Stimulated activated CD8-positive, alpha-beta memory T cell treated with anti-CD3 and anti-CD28 coated beads, Interleukin-7, amount 100 ng/mL, for 4 hours (primary cell): ENCODE results near the gene TRRAP.

Source experiments
- DNase-seq, 2 donors: peaks; one replicate each; pipeline ENCODE4 v3.0.0-alpha.2; 2020; ENCODE audit warnings: low read depth in 2 of 2

The TRRAP gene

GRCh38 chr7:98900815-98901214 is 22.5 kb downstream of the TRRAP start:
- DNase-seq, result no peak

DNA sequence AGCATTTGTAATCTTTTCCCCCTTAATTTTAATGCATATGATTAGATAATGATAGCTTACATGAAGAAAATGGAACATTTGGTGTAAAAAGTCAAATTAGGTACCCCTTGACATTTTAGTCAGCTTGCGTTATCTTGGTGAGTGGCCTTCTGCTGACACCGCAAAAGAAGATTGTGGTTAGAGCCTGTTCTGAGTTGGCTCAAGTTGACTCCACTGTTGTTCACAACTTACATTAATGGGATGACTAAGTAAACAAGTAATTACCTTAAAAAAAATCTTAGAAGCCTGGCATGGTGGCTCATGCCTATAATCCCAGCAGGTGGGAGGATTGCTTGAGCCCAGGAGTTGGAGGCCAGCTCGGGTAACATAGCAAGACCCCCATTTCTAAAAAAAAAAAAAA is 24.2 kb downstream of the TRRAP start:
- DNase-seq, result no peak

DNA sequence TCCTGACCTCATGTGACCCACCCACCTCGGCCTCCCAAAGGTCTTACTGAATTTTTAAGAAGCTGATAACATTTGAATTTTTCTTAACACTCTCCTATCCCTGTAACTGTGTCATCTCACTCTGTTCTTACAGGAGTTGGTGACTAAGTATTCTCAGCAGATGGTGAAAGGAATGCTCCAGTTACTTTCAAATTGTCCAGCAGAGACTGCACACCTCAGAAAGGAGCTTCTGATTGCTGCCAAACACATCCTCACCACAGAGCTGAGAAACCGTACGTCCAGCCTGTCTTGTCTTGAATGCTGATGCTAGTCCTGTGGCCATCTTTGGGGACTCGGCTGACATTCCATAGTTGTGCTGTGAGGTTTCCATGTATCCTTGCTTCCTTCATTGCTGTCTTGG is 24.9 kb downstream of the TRRAP start:
- no peak for DNase-seq

- no peak for DNase-seq
Measured at GRCh38 chr7:98907570-98907969, 29.2 kb downstream of the TRRAP start.

GRCh38 chr7:98908585-98908984 is 30.3 kb downstream of the TRRAP start:
- DNase-seq, result no peak

DNA sequence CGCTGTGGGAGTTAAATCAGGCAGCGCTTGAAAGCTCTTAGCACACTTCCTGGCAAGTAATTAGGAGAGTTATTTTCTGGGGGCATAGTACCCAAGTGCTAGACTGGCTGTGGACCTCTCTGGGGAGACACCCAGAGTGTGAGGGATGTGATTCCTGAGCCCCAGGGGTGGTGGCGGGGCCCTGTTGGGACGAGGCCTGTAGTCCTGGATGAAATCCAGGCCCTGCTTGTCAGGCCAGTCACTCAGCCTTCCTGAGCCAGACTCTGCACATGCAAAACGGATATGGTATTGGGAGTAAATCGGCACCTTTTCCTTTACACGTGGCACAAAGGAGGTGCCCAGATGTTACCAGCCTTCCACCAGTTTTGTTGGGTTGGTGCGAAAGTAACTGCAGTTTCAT is 31.2 kb downstream of the TRRAP start:
- no peak for DNase-seq

- DNase-seq, result no peak
Measured at GRCh38 chr7:98910427-98910826, 32.1 kb downstream of the TRRAP start.

- DNase-seq, result no peak
Measured at GRCh38 chr7:98911916-98912315, 33.6 kb downstream of the TRRAP start.

GRCh38 chr7:98913026-98913425 is 34.7 kb downstream of the TRRAP start:
- no peak for DNase-seq

DNA sequence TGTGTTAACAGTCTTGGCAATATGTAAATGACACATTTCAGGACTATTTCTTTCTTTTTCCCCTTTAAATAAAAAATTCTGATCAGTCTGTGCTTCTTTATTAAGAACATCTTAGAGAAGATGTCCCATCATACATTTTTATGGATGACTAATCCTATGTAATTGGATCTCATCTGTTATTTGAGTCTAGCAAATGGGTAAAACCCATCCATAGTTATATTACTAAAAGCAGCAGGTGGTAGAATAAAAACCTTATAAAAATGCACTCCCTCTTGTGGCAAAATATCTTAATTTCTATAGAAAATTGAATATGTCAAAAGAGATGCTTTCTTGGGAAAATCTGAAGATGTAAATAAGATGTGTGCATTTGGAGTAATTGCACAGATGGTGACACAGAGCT is 35.3 kb downstream of the TRRAP start:
- DNase-seq, result no peak

GRCh38 chr7:98917331-98917730 is 39.0 kb downstream of the TRRAP start:
- DNase-seq, result no peak

DNA sequence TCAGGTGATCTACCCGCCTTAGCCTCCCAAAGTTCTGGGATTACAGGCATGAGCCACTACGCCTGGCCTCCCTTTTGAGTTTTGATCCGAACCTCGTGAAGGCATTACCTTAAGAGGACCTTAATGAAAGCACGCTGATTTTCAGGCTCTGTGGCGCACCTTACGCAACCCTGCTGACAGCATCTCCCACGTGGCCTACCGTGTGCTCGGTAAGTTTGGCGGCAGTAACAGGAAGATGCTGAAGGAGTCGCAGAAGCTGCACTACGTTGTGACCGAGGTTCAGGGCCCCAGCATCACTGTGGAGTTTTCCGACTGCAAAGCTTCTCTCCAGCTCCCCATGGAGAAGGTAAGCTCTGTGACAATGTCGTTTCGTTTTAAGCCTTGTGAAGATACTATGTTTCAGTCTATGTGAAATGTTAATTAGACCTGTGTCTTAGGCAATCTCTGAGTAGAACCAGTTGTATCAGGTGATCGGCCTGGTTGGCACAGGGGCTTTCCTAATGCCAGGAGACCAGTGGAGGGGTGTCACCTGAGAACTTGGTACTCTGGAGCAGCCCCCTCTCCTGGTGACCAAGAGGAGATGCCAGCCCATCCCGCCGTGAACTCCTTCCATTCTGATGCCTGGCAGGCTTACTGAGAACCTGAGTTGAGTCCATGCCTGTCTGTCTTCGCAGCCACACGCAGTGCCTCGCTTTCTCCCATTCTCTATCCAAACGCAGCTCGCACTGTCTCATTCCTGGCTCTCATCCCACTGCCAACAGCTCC is 43.5 kb downstream of the TRRAP start:
- DNase-seq, result no peak

DNA sequence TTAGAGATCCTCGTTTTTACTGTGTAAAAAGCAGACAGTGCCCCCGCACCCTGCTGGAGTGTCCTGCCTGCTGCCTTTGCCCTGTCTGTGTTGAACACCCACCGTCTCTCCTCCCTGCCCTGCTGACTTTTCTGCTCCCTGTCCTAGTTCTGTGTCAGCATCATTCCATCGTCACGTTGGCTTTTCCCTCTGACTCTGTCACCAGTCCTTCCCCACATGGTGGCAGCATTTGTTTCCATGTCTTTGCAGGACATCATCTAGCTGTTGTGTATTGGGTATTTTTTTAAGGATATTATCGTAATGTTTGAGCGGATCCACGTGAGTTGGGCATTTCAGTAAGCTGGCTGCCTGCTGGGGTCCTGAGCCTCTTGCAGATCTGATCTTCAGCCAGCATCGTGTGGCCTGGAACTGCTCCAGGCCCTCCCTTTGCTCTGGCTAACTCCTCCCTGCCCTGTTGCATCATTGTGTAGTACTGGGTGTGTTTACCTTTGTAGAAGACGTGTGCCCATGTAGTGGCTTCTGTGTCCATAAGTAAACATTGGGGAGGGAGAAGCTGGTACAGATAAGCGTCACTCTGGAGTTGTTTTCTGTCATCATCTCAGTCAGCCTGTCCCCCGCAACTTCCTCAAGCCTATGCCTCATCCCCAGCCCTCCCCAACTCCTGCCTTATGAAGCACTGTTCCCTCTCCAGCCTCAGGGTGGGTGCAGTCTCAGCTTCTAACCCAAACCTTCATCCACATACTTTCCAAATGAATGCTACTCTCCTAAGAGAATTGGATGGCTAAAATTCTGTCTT is 44.3 kb downstream of the TRRAP start:
- DNase-seq, result no peak

GRCh38 chr7:98923512-98923911 is 45.2 kb downstream of the TRRAP start:
- DNase-seq, result no peak

DNA sequence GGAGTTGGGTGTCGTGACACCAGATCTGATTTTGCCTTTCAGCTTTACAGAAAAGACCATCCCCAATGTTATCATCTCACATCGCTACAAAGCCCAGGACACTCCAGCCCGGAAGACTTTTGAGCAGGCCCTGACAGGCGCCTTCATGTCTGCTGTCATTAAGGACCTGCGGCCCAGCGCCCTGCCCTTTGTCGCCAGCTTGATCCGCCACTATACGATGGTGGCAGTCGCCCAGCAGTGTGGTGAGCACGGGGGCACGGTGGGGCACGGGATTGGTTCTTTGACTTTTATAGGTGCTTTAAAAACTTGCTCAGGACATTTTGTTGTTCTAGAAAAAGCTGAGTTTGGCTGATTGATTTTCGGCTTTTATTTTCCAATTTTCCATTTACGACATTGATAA is 48.8 kb downstream of the TRRAP start:
- no peak for DNase-seq

DNA sequence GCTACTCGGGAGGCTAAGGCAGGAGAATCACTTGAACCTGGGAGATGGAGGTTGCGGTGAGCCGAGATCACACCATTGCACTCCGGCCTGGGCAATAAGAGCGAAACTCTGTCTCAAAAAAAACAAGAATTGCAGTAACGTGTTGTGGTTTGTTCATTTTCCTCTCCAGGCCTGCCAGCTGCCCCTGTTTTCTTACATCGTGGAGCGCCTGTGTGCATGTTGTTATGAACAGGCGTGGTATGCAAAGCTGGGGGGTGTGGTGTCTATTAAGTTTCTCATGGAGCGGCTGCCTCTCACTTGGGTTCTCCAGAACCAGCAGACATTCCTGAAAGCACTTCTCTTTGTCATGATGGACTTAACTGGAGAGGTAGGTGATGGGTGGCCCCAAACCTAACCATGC is 52.1 kb downstream of the TRRAP start:
- DNase-seq, result no peak

DNA sequence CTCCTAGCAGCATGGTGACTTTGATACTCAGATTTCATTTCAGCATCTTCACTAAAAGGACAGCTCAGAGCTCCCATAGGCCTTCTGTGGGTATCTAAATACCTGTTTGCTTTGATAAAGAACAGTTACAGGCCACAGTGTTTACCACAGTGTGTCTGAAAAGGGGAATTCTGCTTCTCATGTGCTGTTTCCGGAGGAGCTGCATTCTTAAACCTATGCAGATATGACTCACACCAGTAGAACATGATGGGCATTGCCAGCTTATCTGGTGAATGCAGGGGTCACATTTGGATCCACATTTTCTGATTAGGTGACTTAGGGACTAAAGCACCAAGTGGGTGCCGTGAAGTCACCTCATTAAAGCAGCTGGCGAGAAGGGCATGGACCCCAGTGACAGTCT is 52.6 kb downstream of the TRRAP start:
- peak in 1 of 2 donors; percentile 4 for DNase-seq

GRCh38 chr7:98933321-98933720 is 55.0 kb downstream of the TRRAP start:
- no peak for DNase-seq

DNA sequence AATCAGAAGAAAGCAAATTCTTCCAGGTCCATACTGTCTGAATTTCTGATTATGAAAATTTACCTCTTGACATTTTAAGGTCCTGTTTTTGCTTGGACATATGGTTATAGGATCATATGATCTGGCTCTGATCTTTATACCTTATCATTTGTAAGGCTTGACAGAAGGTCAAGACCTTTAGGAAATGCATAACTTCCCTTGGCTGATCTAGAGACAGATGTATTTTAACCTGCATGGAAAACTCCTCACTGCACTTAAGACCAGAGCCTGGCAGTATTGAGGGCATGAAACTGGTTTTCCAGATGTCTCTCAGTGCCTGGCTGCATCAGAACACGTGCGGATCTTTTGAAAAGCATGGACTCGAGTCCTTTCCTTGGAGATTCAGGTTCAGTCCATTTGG is 55.9 kb downstream of the TRRAP start:
- no peak for DNase-seq

DNA sequence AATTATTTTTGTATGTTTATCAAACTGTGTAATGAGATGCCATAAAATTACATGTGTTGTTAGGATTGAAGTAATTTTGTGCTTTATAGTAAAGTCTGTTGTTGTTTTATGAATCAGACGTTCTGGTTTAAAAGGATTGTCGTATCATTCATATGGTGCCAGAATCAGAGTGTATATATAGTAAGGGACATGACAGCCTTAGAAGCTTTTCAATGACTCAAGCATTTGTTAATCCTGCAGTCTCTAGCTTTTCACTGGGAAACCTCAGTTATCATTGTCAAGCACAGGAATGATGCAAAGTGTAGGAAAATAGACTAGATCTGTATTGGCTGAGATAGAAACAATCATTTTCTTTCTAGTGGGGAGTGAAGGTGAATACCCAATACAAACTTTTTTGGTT is 57.5 kb downstream of the TRRAP start:
- no peak for DNase-seq

GRCh38 chr7:98943336-98943735 is 65.0 kb downstream of the TRRAP start:
- DNase-seq, result no peak

DNA sequence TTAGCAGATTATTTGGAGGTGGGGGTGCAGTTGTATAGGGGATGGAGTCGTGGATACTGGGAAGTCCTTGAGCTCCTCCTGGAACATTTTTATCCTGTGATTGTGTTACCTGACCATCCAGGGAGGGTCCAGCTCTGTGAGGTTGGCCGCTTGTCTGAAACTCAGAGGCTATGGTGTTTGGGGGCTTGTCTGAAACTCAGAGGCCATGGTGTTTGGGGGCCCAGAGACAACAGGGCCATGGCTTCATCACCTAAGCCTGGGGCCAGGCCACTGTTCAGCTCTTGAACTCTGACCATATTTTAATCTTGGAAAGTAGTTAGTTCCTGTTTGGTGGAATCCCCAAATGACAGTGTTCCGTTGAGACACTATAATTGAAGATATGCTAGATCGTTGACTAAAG is 66.1 kb downstream of the TRRAP start:
- no peak for DNase-seq

GRCh38 chr7:98945852-98946251 is 67.5 kb downstream of the TRRAP start:
- DNase-seq, result no peak
